SK-N-SH (cell line): ENCODE results near the gene RRBP1. TPM values are rescaled to one million over a fixed set of nuclear protein-coding genes. Genes with fewer than 3 reads are reported as not detected.

Experiments used
- CTCF ChIA-PET: fragments of 300-600, 350-600 bp; formaldehyde crosslinking; extraction: SDS; loops from one replicate; lab custom pipeline; 2021; lab: Yijun Ruan, JAX
- POLR2A ChIA-PET: fragments of 350-600 bp; sonication (Branson Sonifier 250); formaldehyde crosslinking; extraction: SDS; loops from one replicate; lab custom pipeline; 2020; ENCODE audit warnings: antibody characterized with exemption, inconsistent platforms; lab: Yijun Ruan, JAX
- DNase-seq: peaks from one replicate; pipeline ENCODE4 v3.0.0; 2012
- H2AFZ ChIP-seq: fragments of 200-600 bp; sonication (generic); 2 replicates; pipeline ENCODE4 v1.8.1; 2016; ENCODE audit warnings: antibody characterized with exemption, mild to moderate bottlenecking, low read depth
- H3F3A ChIP-seq: fragments of 200-600 bp; sonication (generic); replicated peaks from 2 replicates; pipeline ENCODE3; 2016; ENCODE audit warnings: antibody characterized with exemption, mild to moderate bottlenecking; ENCODE audit not compliant: insufficient read depth
- H3K27ac ChIP-seq, 2 experiments: fragments of 200-500 bp in 1 of 2; fragments of 200-600 bp in 1 of 2; sonication (Bioruptor generic) in 1 of 2; sonication (generic), shearing (Covaris generic) in 1 of 2; 2 replicates each; pipeline versions ENCODE4 v1.5.1 to v1.6.1; 2014 to 2016; ENCODE audit warnings: low read depth in 2 of 2, inconsistent platforms in 1 of 2, low read length in 1 of 2, mild to moderate bottlenecking in 1 of 2, mixed read lengths in 1 of 2
- H3K27me3 ChIP-seq: fragments of 200-600 bp; sonication (generic), shearing (Covaris generic); 2 replicates; pipeline ENCODE4 v1.6.1; 2016; ENCODE audit warnings: mixed run types; ENCODE audit not compliant: insufficient read depth
- H3K36me3 ChIP-seq, 2 experiments: fragments of 200-500 bp in 1 of 2; fragments of 200-600 bp in 1 of 2; sonication (Bioruptor generic) in 1 of 2; sonication (generic) in 1 of 2; replicated peaks in 1 of 2; 2 replicates each; pipeline versions ENCODE3 to v1.5.1; 2014 to 2016; ENCODE audit warnings: low read length in 1 of 2, mild to moderate bottlenecking in 1 of 2; ENCODE audit not compliant: insufficient read depth in 2 of 2, control insufficient read depth in 1 of 2
- H3K4me1 ChIP-seq, 2 experiments: fragments of 200-500 bp in 1 of 2; fragments of 200-600 bp in 1 of 2; sonication (Bioruptor generic) in 1 of 2; sonication (generic), shearing (Covaris generic) in 1 of 2; 2 replicates each; pipeline versions ENCODE4 v1.5.1 to v1.6.1; 2014 to 2016; ENCODE audit warnings: low read depth in 1 of 2, low read length in 1 of 2, mixed run types in 1 of 2; ENCODE audit not compliant: insufficient read depth in 2 of 2, control insufficient read depth in 1 of 2
- H3K4me2 ChIP-seq: fragments of 200-600 bp; sonication (generic), shearing (Covaris generic); 2 replicates; pipeline ENCODE4 v1.6.1; 2017; ENCODE audit warnings: mixed run types
- H3K4me3 ChIP-seq, 2 experiments: fragments of 200-500 bp in 1 of 2; fragments of 200-600 bp in 1 of 2; sonication (Bioruptor generic) in 1 of 2; sonication (generic), shearing (Covaris generic) in 1 of 2; 2 replicates each; pipeline versions ENCODE4 v1.5.1 to v1.8.1; 2014 to 2016; ENCODE audit warnings: low read depth in 2 of 2, inconsistent platforms in 1 of 2, low read length in 1 of 2, mild to moderate bottlenecking in 1 of 2, mixed read lengths in 1 of 2, moderate library complexity in 1 of 2
- H3K79me2 ChIP-seq: fragments of 200-600 bp; sonication (generic); 2 replicates; pipeline ENCODE4 v1.8.1; 2017; ENCODE audit warnings: mild to moderate bottlenecking; ENCODE audit not compliant: insufficient read depth
- H3K9ac ChIP-seq: fragments of 200-600 bp; sonication (generic); 2 replicates; pipeline ENCODE4 v1.6.1; 2017; ENCODE audit warnings: mixed run types
- H3K9me2 ChIP-seq: fragments of 200-600 bp; sonication (generic); 2 replicates; pipeline ENCODE4 v1.6.1; 2017; ENCODE audit warnings: mixed run types
- H3K9me3 ChIP-seq: fragments of 200-600 bp; sonication (generic); 2 replicates; pipeline ENCODE4 v1.6.1; 2017; ENCODE audit warnings: mixed run types, mild to moderate bottlenecking, moderate library complexity
- H4K20me1 ChIP-seq: fragments of 200-600 bp; sonication (generic); 2 replicates; pipeline ENCODE4 v1.6.1; 2017; ENCODE audit warnings: mild to moderate bottlenecking, mixed run types; ENCODE audit not compliant: insufficient read depth
- CTCF ChIP-seq: fragments of 200-600 bp; sonication (generic); IDR thresholded peaks from 2 replicates; pipeline ENCODE4 v1.6.1; 2017; ENCODE audit warnings: antibody characterized with exemption, mild to moderate bottlenecking, moderate library complexity
- EZH2phosphoT487 ChIP-seq: fragments of 200-600 bp; sonication (generic); IDR thresholded peaks from 2 replicates; pipeline ENCODE4 v1.6.1; 2017; ENCODE audit warnings: low read depth, mixed run types, mild to moderate bottlenecking, antibody characterized with exemption, moderate library complexity, borderline replicate concordance
- FOXJ3 ChIP-seq: sonication (generic); formaldehyde crosslinking; IDR thresholded peaks from 2 replicates; pipeline ENCODE4 v1.5.1; 2020; ENCODE audit warnings: mild to moderate bottlenecking, missing genetic modification reagents
- FOXM1 ChIP-seq: IDR thresholded peaks from 2 replicates; pipeline ENCODE4 v1.4.0; 2012; ENCODE audit warnings: low read depth, mild to moderate bottlenecking
- GATA2 ChIP-seq: sonication (generic); formaldehyde crosslinking; IDR thresholded peaks from 2 replicates; pipeline ENCODE4 v1.5.0; 2020; ENCODE audit warnings: mild to moderate bottlenecking, missing genetic modification reagents
- IRF3 ChIP-seq: fragments of 150-350 bp; IDR thresholded peaks from 2 replicates; pipeline ENCODE4 v1.6.1; 2016; ENCODE audit warnings: mild to moderate bottlenecking, low read depth, low read length
- MEF2A ChIP-seq: IDR thresholded peaks from 2 replicates; pipeline ENCODE4 v1.4.0; 2012; ENCODE audit warnings: low read depth, borderline replicate concordance
- NRF1 ChIP-seq: IDR thresholded peaks from 2 replicates; pipeline ENCODE4 v1.6.1; 2012; ENCODE audit warnings: low read depth, mild to moderate bottlenecking, low read length
- RAD21 ChIP-seq: IDR thresholded peaks from 2 replicates; pipeline ENCODE4 v1.6.1; 2012; ENCODE audit warnings: mild to moderate bottlenecking, low read length
- SMC3 ChIP-seq: IDR thresholded peaks from 2 replicates; pipeline ENCODE4 v1.6.1; 2012; ENCODE audit warnings: low read depth, low read length, improper control_type of control experiment
- WGBS: methylation state at CpG from one replicate; pipeline ENCODE4 v1.1.6; 2017; ENCODE audit warnings: low lambda C conversion rate; 5-methylcytosine and 5-hydroxymethylcytosine counted together
- polyA plus RNA-seq, 3 experiments: library from polyadenylated mRNA; depleted of rRNA; stranded (reverse); fragments of >200 nt; gene quantifications; 2 replicates each; pipeline ENCODE4 v1.2.3, GENCODE V29; 2012
- TF ChIP-seq, protein P1 (sequence below): fragments of 150-350 bp; IDR thresholded peaks from 2 replicates; pipeline ENCODE4 v1.6.1; 2017; ENCODE audit warnings: antibody characterized with exemption, low read length, low read depth, borderline replicate concordance
- TF ChIP-seq, protein P2 (sequence below): IDR thresholded peaks from 2 replicates; pipeline ENCODE4 v1.4.0; 2012; ENCODE audit warnings: low read depth

Gene RRBP1
- polyA plus RNA-seq, 1 of the 3 experiments (the other 2 are of a cell fraction), result 50.2 TPM

- peaks cover 21% of the 10 kb centered on the region for H3K79me2 ChIP-seq
- CTCF ChIA-PET, result interaction anchor here (0.8 to 2.2 kb wide), 6 partner anchors 8 to 328 kb away, joined by 3 to 14 read pairs (median 4); partner anchors contain the start of gene DSTN
- peaks cover 25 to 36% of the 10 kb centered on the region in 2 experiments for H3K36me3 ChIP-seq
- peak; percentile 15 for DNase-seq
- H3F3A ChIP-seq, result peaks cover 26% of the 10 kb centered on the region
- no peaks in the 10 kb centered on the region for H3K9me2 ChIP-seq
- TF ChIP-seq IRF3 (no peak), RAD21 (no peak), NRF1 (no peak), SMC3 (no peak), CTCF (no peak), GATA2 (no peak), MEF2A (no peak), FOXJ3 (CRISPR knock-in tag) (no peak), FOXM1 (no peak), EZH2phosphoT487 (no peak)
- TF ChIP-seq, protein P1, sequence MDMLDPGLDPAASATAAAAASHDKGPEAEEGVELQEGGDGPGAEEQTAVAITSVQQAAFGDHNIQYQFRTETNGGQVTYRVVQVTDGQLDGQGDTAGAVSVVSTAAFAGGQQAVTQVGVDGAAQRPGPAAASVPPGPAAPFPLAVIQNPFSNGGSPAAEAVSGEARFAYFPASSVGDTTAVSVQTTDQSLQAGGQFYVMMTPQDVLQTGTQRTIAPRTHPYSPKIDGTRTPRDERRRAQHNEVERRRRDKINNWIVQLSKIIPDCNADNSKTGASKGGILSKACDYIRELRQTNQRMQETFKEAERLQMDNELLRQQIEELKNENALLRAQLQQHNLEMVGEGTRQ, result no peak
- TF ChIP-seq, protein P2, sequence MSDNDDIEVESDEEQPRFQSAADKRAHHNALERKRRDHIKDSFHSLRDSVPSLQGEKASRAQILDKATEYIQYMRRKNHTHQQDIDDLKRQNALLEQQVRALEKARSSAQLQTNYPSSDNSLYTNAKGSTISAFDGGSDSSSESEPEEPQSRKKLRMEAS, result no peak
- TF ChIP-seq, all 33 proteins: peak for 0
- Histone ChIP-seq H3K4me2 (no peak overlapping the region), H3K4me3 (no peak overlapping the region), H3K27ac (peak overlapping the region in 1 of 2 experiments; percentile 6; a peak in 1 of 4 replicates), H3K9ac (no peak overlapping the region), H3K4me1 (no peaks in the 10 kb centered on the region), H3K9me3 (no peaks in the 10 kb centered on the region), H3K27me3 (no peaks in the 10 kb centered on the region), H4K20me1 (peaks cover 38% of the 10 kb centered on the region), H2AFZ (no peak overlapping the region)
- WGBS, result 94% methylated on average over 11 of the region's 19 CpGs
- POLR2A ChIA-PET, result interaction anchor here (1.0 kb wide), 1 partner anchor 67 kb away, joined by 3 read pairs; no protein-coding TSS in a partner anchor
Measured at GRCh38 chr20:17610566-17611289, 71.3 kb downstream of the RRBP1 start.
